Measurements from ENCODE around the gene RALGAPA2. TPM values are rescaled to one million over a fixed set of nuclear protein-coding genes. Genes with fewer than 3 reads are reported as not detected.

RALGAPA2 gene
- total RNA-seq, 1 experiment from 2014 or later, result 9.8 TPM

GRCh38 chr20:20741087-20742045 is 28.9 kb upstream of the RALGAPA2 start:
- Mint-ChIP-seq H3K36me3 (ENCODE audit: insufficient read depth, unreplicated experiment) (no peaks in the 10 kb centered on the region), H3K4me3 (ENCODE audit: unreplicated experiment) (no peak overlapping the region), H3K27me3 (ENCODE audit: insufficient read depth, unreplicated experiment) (no peaks in the 10 kb centered on the region), H3K27ac (ENCODE audit: low read depth, unreplicated experiment) (no peak overlapping the region), H3K4me1 (ENCODE audit: insufficient read depth, unreplicated experiment) (peaks cover 17% of the 10 kb centered on the region), H3K9me3 (ENCODE audit: unreplicated experiment) (no peaks in the 10 kb centered on the region)
- BruUV-seq (replicated peaks), result no TSS peak
- no peak for DNase-seq (ENCODE audit: unreplicated experiment)
- ChIA-PET POLR2A (interaction anchor here (0.8 to 1.9 kb wide), 8 partner anchors 12 to 80 kb away, joined by 3 to 5 read pairs (median 4); partner anchors contain the start of gene RALGAPA2), CTCF (interaction anchor here (0.5 to 2.2 kb wide), 9 partner anchors 8 to 610 kb away, joined by 3 to 7 read pairs (median 4); no protein-coding TSS in a partner anchor)
- TF ChIP-seq CTCF (IDR thresholded peaks at IDR 0.05; ENCODE audit: unreplicated experiment), result no peak
- intact Hi-C loops (cut with micrococcal nuclease), result no loop called here

- no peak for DNase-seq (ENCODE audit: unreplicated experiment)
- intact Hi-C loops (cut with micrococcal nuclease), result no loop called here
- no peak overlapping the region for H3K27ac Mint-ChIP-seq (ENCODE audit: low read depth, unreplicated experiment)
- POLR2A ChIA-PET, result interaction anchor here (0.8 to 1.9 kb wide), 8 partner anchors 11 to 80 kb away, joined by 3 to 5 read pairs (median 4); partner anchors contain the start of gene RALGAPA2
- TF ChIP-seq CTCF (IDR thresholded peaks at IDR 0.05; ENCODE audit: unreplicated experiment), result no peak
- CTCF ChIA-PET, result interaction anchor here (0.6 to 2.2 kb wide), 7 partner anchors 9 to 85 kb away, joined by 3 to 6 read pairs (median 3); no protein-coding TSS in a partner anchor
- H3K4me1 Mint-ChIP-seq (ENCODE audit: insufficient read depth, unreplicated experiment), result peaks cover 17% of the 10 kb centered on the region
- no peaks in the 10 kb centered on the region for H3K27me3 Mint-ChIP-seq (ENCODE audit: insufficient read depth, unreplicated experiment)
- H3K36me3 Mint-ChIP-seq (ENCODE audit: insufficient read depth, unreplicated experiment), result no peaks in the 10 kb centered on the region
- BruUV-seq (replicated peaks), result no TSS peak
- H3K4me3 Mint-ChIP-seq (ENCODE audit: unreplicated experiment), result no peak overlapping the region
- H3K9me3 Mint-ChIP-seq (ENCODE audit: unreplicated experiment), result no peaks in the 10 kb centered on the region
Measured at GRCh38 chr20:20740541-20740940, 28.1 kb upstream of the RALGAPA2 start.

GRCh38 chr20:20737158-20737557 is 24.7 kb upstream of the RALGAPA2 start:
- no TSS peak for BruUV-seq (replicated peaks)
- Mint-ChIP-seq H3K36me3 (ENCODE audit: insufficient read depth, unreplicated experiment) (no peaks in the 10 kb centered on the region), H3K4me1 (ENCODE audit: insufficient read depth, unreplicated experiment) (peaks cover 25% of the 10 kb centered on the region), H3K9me3 (ENCODE audit: unreplicated experiment) (no peaks in the 10 kb centered on the region), H3K4me3 (ENCODE audit: unreplicated experiment) (no peak overlapping the region), H3K27ac (ENCODE audit: low read depth, unreplicated experiment) (no peak overlapping the region), H3K27me3 (ENCODE audit: insufficient read depth, unreplicated experiment) (no peaks in the 10 kb centered on the region)
- ChIA-PET CTCF (interaction anchor here (0.6 to 1.2 kb wide), 2 partner anchors 88 to 702 kb away, joined by 3 to 5 read pairs; no protein-coding TSS in a partner anchor), POLR2A (interaction anchor here (1.1 kb wide), 1 partner anchor 41 kb away, joined by 4 read pairs; no protein-coding TSS in a partner anchor)
- no peak for DNase-seq (ENCODE audit: unreplicated experiment)
- TF ChIP-seq CTCF (IDR thresholded peaks at IDR 0.05; ENCODE audit: unreplicated experiment), result no peak
- intact Hi-C loops (cut with micrococcal nuclease), result no loop called here

- intact Hi-C loops (cut with micrococcal nuclease), result no loop called here
- TF ChIP-seq CTCF (IDR thresholded peaks at IDR 0.05; ENCODE audit: unreplicated experiment), result no peak
- no peak for DNase-seq (ENCODE audit: unreplicated experiment)
- CTCF ChIA-PET, result no interaction called here
- BruUV-seq (replicated peaks), result no TSS peak
- H3K4me1 Mint-ChIP-seq (ENCODE audit: insufficient read depth, unreplicated experiment), result peaks cover 31% of the 10 kb centered on the region
- no peak overlapping the region for H3K27ac Mint-ChIP-seq (ENCODE audit: low read depth, unreplicated experiment)
- H3K9me3 Mint-ChIP-seq (ENCODE audit: unreplicated experiment), result no peaks in the 10 kb centered on the region
- no peaks in the 10 kb centered on the region for H3K27me3 Mint-ChIP-seq (ENCODE audit: insufficient read depth, unreplicated experiment)
- no peak overlapping the region for H3K4me3 Mint-ChIP-seq (ENCODE audit: unreplicated experiment)
- H3K36me3 Mint-ChIP-seq (ENCODE audit: insufficient read depth, unreplicated experiment), result no peaks in the 10 kb centered on the region
- POLR2A ChIA-PET, result no interaction called here
Measured at GRCh38 chr20:20736303-20736702, 23.9 kb upstream of the RALGAPA2 start.

Data from MCF 10A (cell line).